Caco-2 (cell line): Measurements from ENCODE around the gene GNA14. TPM values are rescaled to one million over a fixed set of nuclear protein-coding genes. Genes with fewer than 3 reads are reported as not detected.

Experiments
- BruUV-seq: library from RNA; stranded (reverse); fragments of 400-500 nt; replicated peaks from 2 replicates; lab custom pipeline; 2021; lab: Mats Ljungman, UMichigan
- CTCF ChIA-PET: fragments of 300-600 bp; sonication (Branson Sonifier 250); formaldehyde crosslinking; loops from one replicate; lab custom pipeline; 2022; ENCODE audit warnings: antibody characterized with exemption; lab: Charles Lee
- POLR2A ChIA-PET: fragments of 300-600 bp; sonication (Branson Sonifier 250); formaldehyde crosslinking; loops from one replicate; lab custom pipeline; 2022; ENCODE audit warnings: antibody characterized with exemption; lab: Charles Lee
- DNase-seq, 2 experiments: peaks; one replicate each; pipeline versions ENCODE4 v3.0.0 to v3.0.0-alpha.2; 2020 to 2022
- H3K27me3 ChIP-seq: replicated peaks from 2 replicates; pipeline ENCODE4 v1.6.0; 2011; ENCODE audit warnings: low read length; ENCODE audit not compliant: control insufficient read depth, insufficient read depth
- H3K36me3 ChIP-seq: 2 replicates; pipeline ENCODE4 v1.5.1; 2011; ENCODE audit warnings: low read length; ENCODE audit not compliant: control insufficient read depth, insufficient read depth
- H3K4me1 ChIP-seq: fragments of 250-450 bp; sonication (Bioruptor Pico); 2 replicates; pipeline ENCODE4 v1.5.1; 2020; ENCODE audit warnings: mild to moderate bottlenecking
- H3K4me3 ChIP-seq: 2 replicates; pipeline ENCODE4 v1.5.1; 2011; ENCODE audit warnings: low read depth, mild to moderate bottlenecking, control low read depth, low read length
- H3K9me3 ChIP-seq: fragments of 250-450 bp; sonication (Bioruptor Pico); 2 replicates; pipeline ENCODE4 v1.5.1; 2020; ENCODE audit warnings: mild to moderate bottlenecking, moderate library complexity
- H3K27ac Mint-ChIP-seq: one replicate; pipeline ENCODE4 v1.8.0; 2022; ENCODE audit warnings: mixed read lengths; ENCODE audit not compliant: unreplicated experiment
- H3K27me3 Mint-ChIP-seq: one replicate; pipeline ENCODE4 v1.8.0; 2022; ENCODE audit warnings: mixed read lengths; ENCODE audit not compliant: insufficient read depth, unreplicated experiment
- H3K36me3 Mint-ChIP-seq: one replicate; pipeline ENCODE4 v1.8.0; 2022; ENCODE audit warnings: mild to moderate bottlenecking, mixed read lengths; ENCODE audit not compliant: insufficient read depth, unreplicated experiment
- H3K4me1 Mint-ChIP-seq: one replicate; pipeline ENCODE4 v1.8.0; 2022; ENCODE audit warnings: low read depth, mixed read lengths; ENCODE audit not compliant: unreplicated experiment
- H3K4me3 Mint-ChIP-seq: one replicate; pipeline ENCODE4 v1.8.0; 2022; ENCODE audit warnings: mild to moderate bottlenecking, moderate library complexity, mixed read lengths; ENCODE audit not compliant: unreplicated experiment
- H3K9me3 Mint-ChIP-seq: one replicate; pipeline ENCODE4 v1.8.0; 2022; ENCODE audit warnings: mixed read lengths; ENCODE audit not compliant: unreplicated experiment
- intact Hi-C: fragments of 100-400 bp; cut with micrococcal nuclease; formaldehyde crosslinking; loops from one replicate; pipeline ENCODE4 v1.10.0; 2022; ENCODE audit not compliant: unreplicated experiment
- total RNA-seq: library from RNA; stranded (reverse); gene quantifications from 2 replicates; pipeline ENCODE4 v1.2.3, GENCODE V29; 2022
- TF ChIP-seq, protein P1 (sequence below), 2 experiments: fragments of 200-600 bp in 1 of 2; IDR thresholded peaks; 1 replicate in 1 of 2; 2 replicates in 1 of 2; pipeline versions ENCODE4 v1.5.1 to v1.8.0; 2011 to 2022; ENCODE audit warnings: antibody characterized with exemption in 1 of 2, control low read depth in 1 of 2, inconsistent platforms in 1 of 2, low read depth in 1 of 2, low read length in 1 of 2, mild to moderate bottlenecking in 1 of 2, moderate library complexity in 1 of 2; ENCODE audit not compliant: insufficient read depth in 1 of 2, severe bottlenecking in 1 of 2, unreplicated experiment in 1 of 2

The GNA14 gene
- total RNA-seq, 1 experiment from 2014 or later: not detected

- POLR2A ChIA-PET: no interaction called here
- no peaks in the 10 kb centered on the region for H3K4me1 Mint-ChIP-seq
- no peaks in the 10 kb centered on the region for H3K9me3 ChIP-seq
- no peak overlapping the region for H3K4me3 Mint-ChIP-seq
- intact Hi-C loops: no loop called here
- no TSS peak for BruUV-seq
- H3K4me3 ChIP-seq: no peak overlapping the region
- CTCF ChIA-PET: no interaction called here
- no peaks in the 10 kb centered on the region for H3K4me1 ChIP-seq
- no peaks in the 10 kb centered on the region for H3K36me3 ChIP-seq
- H3K27me3 Mint-ChIP-seq: no peaks in the 10 kb centered on the region
- H3K36me3 Mint-ChIP-seq: no peaks in the 10 kb centered on the region
- H3K27ac Mint-ChIP-seq: no peak overlapping the region
- DNase-seq: no peak
- H3K9me3 Mint-ChIP-seq: no peaks in the 10 kb centered on the region
- no peaks in the 10 kb centered on the region for H3K27me3 ChIP-seq
- TF ChIP-seq, protein P1, sequence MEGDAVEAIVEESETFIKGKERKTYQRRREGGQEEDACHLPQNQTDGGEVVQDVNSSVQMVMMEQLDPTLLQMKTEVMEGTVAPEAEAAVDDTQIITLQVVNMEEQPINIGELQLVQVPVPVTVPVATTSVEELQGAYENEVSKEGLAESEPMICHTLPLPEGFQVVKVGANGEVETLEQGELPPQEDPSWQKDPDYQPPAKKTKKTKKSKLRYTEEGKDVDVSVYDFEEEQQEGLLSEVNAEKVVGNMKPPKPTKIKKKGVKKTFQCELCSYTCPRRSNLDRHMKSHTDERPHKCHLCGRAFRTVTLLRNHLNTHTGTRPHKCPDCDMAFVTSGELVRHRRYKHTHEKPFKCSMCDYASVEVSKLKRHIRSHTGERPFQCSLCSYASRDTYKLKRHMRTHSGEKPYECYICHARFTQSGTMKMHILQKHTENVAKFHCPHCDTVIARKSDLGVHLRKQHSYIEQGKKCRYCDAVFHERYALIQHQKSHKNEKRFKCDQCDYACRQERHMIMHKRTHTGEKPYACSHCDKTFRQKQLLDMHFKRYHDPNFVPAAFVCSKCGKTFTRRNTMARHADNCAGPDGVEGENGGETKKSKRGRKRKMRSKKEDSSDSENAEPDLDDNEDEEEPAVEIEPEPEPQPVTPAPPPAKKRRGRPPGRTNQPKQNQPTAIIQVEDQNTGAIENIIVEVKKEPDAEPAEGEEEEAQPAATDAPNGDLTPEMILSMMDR (IDR thresholded peaks at IDR 0.05; ENCODE audit: insufficient read depth in 1 of 2, low read depth in 1 of 2, low read length in 1 of 2, severe bottlenecking in 1 of 2, unreplicated experiment in 1 of 2): no peak
Observed at GRCh38 chr9:77598991-77599390, 49.1 kb downstream of the GNA14 start.

DNA sequence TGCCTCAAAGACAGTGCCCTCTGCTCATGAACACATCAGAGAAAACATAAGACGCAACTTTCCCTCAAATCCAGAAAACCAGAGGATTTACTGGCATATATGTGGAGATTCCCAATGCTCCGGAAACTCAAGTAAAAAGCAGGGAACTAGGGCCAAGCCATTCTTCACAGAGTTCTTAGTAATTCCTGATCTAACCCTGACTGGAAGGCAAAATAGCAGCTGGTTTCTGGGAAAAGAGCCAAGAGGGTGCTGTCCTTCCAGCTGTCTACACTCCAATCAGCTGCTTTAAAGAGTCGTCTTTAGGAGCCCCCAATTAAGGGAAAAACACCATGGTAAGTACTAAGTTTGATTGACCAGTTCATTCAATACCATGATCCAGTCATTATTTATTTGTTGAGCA, 49.6 kb downstream of the GNA14 start:
- H3K36me3 ChIP-seq: no peaks in the 10 kb centered on the region
- H3K4me1 ChIP-seq: no peaks in the 10 kb centered on the region
- no peaks in the 10 kb centered on the region for H3K27me3 ChIP-seq
- BruUV-seq: no TSS peak
- ChIA-PET CTCF (no interaction called here), POLR2A (no interaction called here)
- TF ChIP-seq, protein P1 (IDR thresholded peaks at IDR 0.05; ENCODE audit: insufficient read depth in 1 of 2, low read depth in 1 of 2, low read length in 1 of 2, severe bottlenecking in 1 of 2, unreplicated experiment in 1 of 2): no peak
- Mint-ChIP-seq H3K36me3 (no peaks in the 10 kb centered on the region), H3K4me3 (no peak overlapping the region), H3K27me3 (no peaks in the 10 kb centered on the region), H3K9me3 (no peaks in the 10 kb centered on the region), H3K27ac (no peak overlapping the region), H3K4me1 (no peaks in the 10 kb centered on the region)
- H3K9me3 ChIP-seq: no peaks in the 10 kb centered on the region
- H3K4me3 ChIP-seq: no peak overlapping the region
- intact Hi-C loops: no loop called here
- no peak for DNase-seq

- no peak overlapping the region for H3K27ac Mint-ChIP-seq
- ChIA-PET POLR2A (no interaction called here), CTCF (no interaction called here)
- H3K36me3 ChIP-seq: no peaks in the 10 kb centered on the region
- TF ChIP-seq, protein P1 (IDR thresholded peaks at IDR 0.05; ENCODE audit: insufficient read depth in 1 of 2, low read depth in 1 of 2, low read length in 1 of 2, severe bottlenecking in 1 of 2, unreplicated experiment in 1 of 2): no peak
- BruUV-seq: no TSS peak
- H3K9me3 Mint-ChIP-seq: no peaks in the 10 kb centered on the region
- no peaks in the 10 kb centered on the region for H3K9me3 ChIP-seq
- DNase-seq: no peak
- H3K27me3 Mint-ChIP-seq: no peaks in the 10 kb centered on the region
- H3K4me3 Mint-ChIP-seq: no peak overlapping the region
- H3K4me1 Mint-ChIP-seq: no peaks in the 10 kb centered on the region
- no peak overlapping the region for H3K4me3 ChIP-seq
- H3K27me3 ChIP-seq: no peaks in the 10 kb centered on the region
- no peaks in the 10 kb centered on the region for H3K36me3 Mint-ChIP-seq
- intact Hi-C loops: no loop called here
- no peaks in the 10 kb centered on the region for H3K4me1 ChIP-seq
Observed at GRCh38 chr9:77597057-77597456, 51.1 kb downstream of the GNA14 start.
